ENCODE data around the gene UNC13D. TPM values are rescaled to one million over a fixed set of nuclear protein-coding genes. Genes with fewer than 3 reads are reported as not detected.

UNC13D gene
- total and polyA plus RNA-seq, 9 of the 15 experiments (the other 6 are each of a cell fraction or from before 2014, with no cell fraction given): 0.86 to 244 (median 69.2) TPM

GRCh38 chr17:75854881-75855309 lies 10.7 kb upstream of the UNC13D start (continued):
- TF ChIP-seq BRF1 (IDR thresholded peaks at IDR 0.05; ENCODE audit: borderline replicate concordance, extremely low read depth, insufficient read length) (no peak), SRF (CRISPR knock-in tag; IDR thresholded peaks at IDR 0.05) (no peak), PKNOX1 (IDR thresholded peaks at IDR 0.05) (no peak), YY1 (IDR thresholded peaks at IDR 0.05; ENCODE audit: borderline replicate concordance in 1 of 3, control insufficient read depth in 1 of 3, extremely low read depth in 1 of 3, insufficient read depth in 3 of 3, insufficient read length in 1 of 3, insufficient replicate concordance in 2 of 3, low read depth in 1 of 3, low read length in 2 of 3) (peak in 2 of 3 experiments; percentile 67 to 80), ESRRA (IDR thresholded peaks at IDR 0.05; ENCODE audit: borderline replicate concordance, low read depth) (no peak), FOXJ2 (tag; IDR thresholded peaks at IDR 0.05) (peak; percentile 61; the same call in 1 of the 2 replicates), ZNF696 (CRISPR knock-in tag; conservative IDR thresholded peaks at IDR 0.05) (no peak), DACH1 (IDR thresholded peaks at IDR 0.05; ENCODE audit: partially characterized antibody) (peak; percentile 74), GTF2B (IDR thresholded peaks at IDR 0.05; ENCODE audit: extremely low read depth, insufficient read length) (no peak), ZNF217 (CRISPR knock-in tag; IDR thresholded peaks at IDR 0.05) (no peak), TAF1 (IDR thresholded peaks at IDR 0.05; ENCODE audit: control insufficient read depth, extremely low read depth, insufficient read depth, low read length, severe bottlenecking) (peak; percentile 49), PML (IDR thresholded peaks at IDR 0.05; ENCODE audit: low read length) (no peak), ZBTB7A (IDR thresholded peaks at IDR 0.05; ENCODE audit: borderline replicate concordance, control insufficient read depth, low read depth, low read length) (peak; percentile 98), ZNF146 (CRISPR knock-in tag; IDR thresholded peaks at IDR 0.05; ENCODE audit: unreplicated experiment) (no peak), HOMEZ (CRISPR knock-in tag; IDR thresholded peaks at IDR 0.05) (no peak), DIDO1 (tag; IDR thresholded peaks at IDR 0.05; ENCODE audit: low read depth) (no peak), SIN3A (IDR thresholded peaks at IDR 0.05; ENCODE audit: borderline replicate concordance in 2 of 2, control insufficient read depth in 1 of 2, low read depth in 2 of 2, low read length in 2 of 2) (peak; percentile 86 to 95; a peak in 3 of 4 replicates), SMARCA4 (IDR thresholded peaks at IDR 0.05) (no peak)
